Activated naive CD4-positive, alpha-beta T cell treated with Interleukin-2 at 50 U/mL for 16 hours (primary cell): Measurements from ENCODE around the gene ALS2CL.
A peak's percentile ranks its signal among the peaks of the same experiment; 100 is the strongest.

Source experiments
- DNase-seq: peaks from one replicate; pipeline ENCODE4 v3.0.0-alpha.2; 2020

The ALS2CL gene

DNA sequence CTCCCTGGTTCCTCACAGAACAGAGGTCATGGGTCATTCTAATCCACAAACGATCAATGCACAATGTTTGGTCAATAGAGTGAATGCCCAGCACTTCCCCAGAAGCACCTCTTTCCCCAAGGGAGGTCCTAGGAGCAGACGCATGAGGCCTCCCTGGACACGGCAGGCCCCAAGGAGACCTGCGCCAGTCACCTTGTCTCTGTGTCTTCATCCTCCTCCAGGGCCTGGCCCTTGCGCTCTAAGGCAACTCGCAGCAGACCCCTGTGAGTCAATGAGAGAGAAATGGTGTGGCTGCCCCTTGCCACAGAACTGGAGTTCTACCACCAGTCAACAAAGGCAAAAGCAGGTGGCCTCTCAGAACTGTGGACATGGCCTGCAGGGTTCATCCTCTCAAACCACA lies 18.1 kb downstream of the ALS2CL start:
- DNase-seq, result no peak

GRCh38 chr3:46674031-46674845 lies 19.2 kb downstream of the ALS2CL start:
- DNase-seq, result no peak

- no peak for DNase-seq
Observed at GRCh38 chr3:46673151-46674030, 20.1 kb downstream of the ALS2CL start.

DNA sequence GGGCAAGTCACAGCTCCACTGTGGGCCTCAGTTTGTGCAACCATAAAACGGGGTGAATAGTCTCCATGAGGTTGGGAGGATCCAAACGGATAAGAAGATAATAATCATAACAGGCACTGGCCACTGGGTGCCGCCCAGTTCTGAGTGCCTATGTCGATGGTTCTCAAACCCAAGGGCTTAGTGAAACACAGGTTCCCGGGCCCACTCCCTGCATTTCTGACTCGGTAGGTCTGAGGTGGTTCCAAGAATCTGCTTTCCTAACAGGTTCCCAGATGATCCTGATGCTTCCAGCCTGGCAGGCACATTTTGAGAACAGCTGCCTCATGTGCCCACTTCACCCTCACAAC lies 21.2 kb downstream of the ALS2CL start:
- DNase-seq, result no peak

DNA sequence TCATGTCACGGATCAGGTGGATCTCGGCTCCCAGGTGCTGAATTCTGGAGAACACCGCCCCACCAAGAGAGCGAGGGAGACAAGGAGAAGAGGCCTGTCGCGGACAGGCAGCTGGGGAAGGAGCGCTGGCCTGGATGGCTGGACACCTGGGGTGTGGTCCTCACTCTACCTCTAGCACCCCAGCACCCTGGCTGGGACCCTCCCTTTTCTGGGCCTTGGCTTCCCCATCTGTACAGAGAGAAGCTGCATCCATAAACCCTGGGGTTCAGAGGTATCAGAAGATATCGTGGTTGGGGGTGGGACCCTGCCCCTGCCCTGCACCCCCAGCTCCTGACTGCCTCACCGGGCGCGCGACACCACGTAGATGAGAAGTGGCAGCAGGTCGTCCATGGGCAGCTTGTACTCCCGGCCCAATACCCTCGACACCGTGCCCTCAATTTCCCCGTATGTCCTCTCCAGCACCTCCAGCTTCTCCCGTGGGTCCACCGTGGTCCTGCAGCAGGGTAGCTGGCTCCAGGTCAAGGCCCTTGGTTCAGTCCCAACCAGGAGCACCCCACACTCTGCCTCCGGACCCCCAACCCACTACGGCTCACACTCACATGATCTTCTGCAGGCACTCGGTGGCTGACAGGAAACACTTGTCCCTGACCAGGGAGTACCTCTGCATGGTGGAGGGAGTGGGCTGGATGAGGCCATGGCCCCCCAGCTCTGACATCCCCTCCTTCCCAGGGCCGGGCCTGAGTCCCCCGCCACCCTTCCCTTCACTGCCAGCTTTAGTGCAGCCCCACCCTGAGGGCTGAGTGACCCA lies 21.7 kb downstream of the ALS2CL start:
- no peak for DNase-seq

GRCh38 chr3:46670891-46671427 lies 22.5 kb downstream of the ALS2CL start:
- no peak for DNase-seq

- peak; percentile 1 for DNase-seq
Observed at GRCh38 chr3:46670000-46670890, 23.2 kb downstream of the ALS2CL start.

- DNase-seq, result peak; percentile 1
Observed at GRCh38 chr3:46669191-46669999, 24.1 kb downstream of the ALS2CL start.

- DNase-seq, result peak; percentile 0
Observed at GRCh38 chr3:46668591-46668990, 24.9 kb downstream of the ALS2CL start.

DNA sequence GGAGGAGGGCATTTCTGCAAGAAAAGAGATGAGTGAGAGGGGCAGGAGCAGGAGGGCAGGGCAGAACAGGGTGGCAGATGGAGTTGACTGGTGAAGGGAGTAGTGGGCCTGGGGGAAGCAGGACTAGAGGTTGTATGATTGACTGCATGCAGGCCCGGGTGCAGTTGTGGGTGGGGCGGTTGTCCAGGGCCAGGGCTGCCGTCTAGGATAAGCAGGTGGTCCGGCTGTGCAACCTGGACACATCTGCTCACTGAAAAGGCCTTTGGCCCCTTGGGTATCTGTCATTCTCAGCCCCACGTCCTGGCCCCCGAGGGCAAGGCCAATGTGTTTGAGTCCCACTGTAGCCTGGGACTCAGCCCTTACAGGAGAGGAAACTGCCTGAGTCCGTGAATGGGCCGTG lies 25.4 kb downstream of the ALS2CL start:
- DNase-seq, result no peak

GRCh38 chr3:46667657-46668056 lies 25.8 kb downstream of the ALS2CL start:
- no peak for DNase-seq

DNA sequence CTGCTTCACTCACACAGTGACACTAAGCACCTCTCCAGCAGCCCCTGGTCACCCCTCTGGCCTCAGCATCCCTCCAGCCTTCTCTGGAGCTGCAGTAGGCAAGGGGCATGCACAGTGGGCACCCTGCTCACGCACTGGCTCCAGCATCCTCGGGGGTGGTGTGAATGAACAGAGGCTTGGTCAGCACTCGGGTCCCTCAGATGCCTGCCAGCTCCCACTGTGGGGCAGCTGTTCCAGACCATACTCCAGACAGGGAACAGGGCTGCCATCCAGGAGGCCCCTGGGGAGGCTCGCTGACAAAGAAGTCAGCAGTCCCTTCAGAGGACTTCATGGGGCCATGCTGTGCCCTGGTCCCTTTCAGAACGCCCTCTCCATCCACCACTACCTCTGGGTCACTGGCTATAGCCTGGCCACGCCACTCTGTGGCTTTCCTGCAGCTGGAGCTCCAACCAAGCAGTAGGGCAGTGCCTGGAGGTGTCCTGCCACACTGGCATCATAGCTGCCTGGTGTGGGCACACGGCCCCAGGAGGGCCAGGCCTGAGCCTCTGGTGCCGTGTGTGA lies 26.3 kb downstream of the ALS2CL start:
- no peak for DNase-seq

DNA sequence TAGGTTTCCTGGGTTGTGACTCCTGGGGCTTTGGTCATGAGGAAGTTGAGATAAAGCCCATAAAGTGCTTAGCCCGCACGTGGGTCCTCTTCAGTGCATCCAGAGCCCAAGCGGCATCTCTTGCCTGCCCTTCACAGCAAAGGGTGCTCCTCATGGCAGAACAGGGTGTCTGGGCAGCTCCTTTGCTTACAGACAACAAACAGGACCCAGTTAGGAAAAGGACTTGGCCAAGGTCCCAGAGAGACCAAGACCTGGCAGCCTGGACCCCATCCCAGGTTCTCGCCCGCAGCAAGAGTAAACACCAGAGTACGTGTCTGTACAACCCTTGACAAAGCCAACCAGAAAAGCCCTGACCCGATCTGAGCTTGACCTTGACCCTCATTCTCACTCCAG lies 27.0 kb downstream of the ALS2CL start:
- DNase-seq, result no peak

DNA sequence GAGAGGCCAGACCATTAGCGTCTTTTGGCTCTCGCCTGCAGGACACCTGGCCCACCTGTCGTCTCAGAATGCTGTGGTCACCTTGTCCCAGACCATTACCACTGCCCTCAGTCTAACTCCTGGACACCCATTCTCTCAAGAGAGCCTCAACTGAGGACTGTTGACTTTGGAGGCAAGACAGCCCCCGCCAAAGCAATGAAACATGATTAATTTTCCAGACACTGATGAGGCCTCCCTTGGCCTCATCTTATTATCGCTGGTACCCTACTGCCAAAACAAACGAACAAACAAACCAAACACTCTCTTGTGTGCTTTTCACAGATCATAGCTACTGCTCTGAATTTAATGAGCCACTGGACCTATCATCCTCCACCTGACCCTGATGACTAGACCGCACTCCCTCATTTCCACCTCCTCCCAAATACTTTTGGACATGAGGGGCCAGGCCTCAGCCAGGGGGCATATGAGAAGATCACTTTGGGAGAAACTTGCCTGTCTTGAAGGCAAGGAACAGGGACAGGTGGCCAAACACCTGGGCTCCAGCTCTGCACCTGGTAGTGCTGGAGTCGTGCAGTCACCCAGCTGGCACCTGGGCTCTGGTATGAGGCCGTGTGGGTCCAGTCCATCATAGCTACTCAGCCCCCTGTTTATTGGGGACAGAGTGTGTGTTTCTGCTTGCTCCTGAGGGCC lies 27.6 kb downstream of the ALS2CL start:
- no peak for DNase-seq

GRCh38 chr3:46664971-46665762 lies 28.3 kb downstream of the ALS2CL start:
- no peak for DNase-seq

GRCh38 chr3:46664188-46664970 lies 29.1 kb downstream of the ALS2CL start:
- DNase-seq, result no peak

DNA sequence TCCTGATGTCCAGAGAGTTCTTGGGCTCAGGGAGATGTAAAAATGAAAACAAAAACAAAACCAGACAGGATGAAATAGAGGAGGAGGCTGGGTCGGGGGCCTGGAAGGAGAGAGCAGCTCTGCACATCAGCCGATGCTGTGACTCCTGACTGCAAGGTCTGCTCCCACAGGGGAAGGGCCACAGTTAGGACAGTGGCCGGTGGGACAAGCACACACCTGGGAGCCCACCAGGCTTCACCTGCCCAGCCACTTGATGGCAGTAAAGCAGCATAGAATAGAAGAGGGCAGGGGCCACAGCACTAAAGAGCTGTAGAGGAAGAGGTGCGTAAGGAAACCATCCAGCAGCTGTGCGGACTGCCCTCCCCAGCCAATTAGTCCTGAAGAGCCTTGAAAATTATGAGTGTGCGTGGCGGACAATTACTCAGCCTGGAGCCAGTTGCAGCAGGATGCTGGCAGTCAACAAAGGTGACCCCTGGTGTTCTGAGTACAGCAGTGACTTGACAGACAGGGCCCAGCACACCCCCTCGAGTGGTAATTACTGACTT lies 29.8 kb downstream of the ALS2CL start:
- DNase-seq, result no peak
